PC-3 (cell line): ENCODE data around the gene FRMD4B. TPM values are rescaled to one million over a fixed set of nuclear protein-coding genes. Genes with fewer than 3 reads are reported as not detected.

Experiments
- ATAC-seq: fragments of 200-7000 bp; cut with Tn5 transposase; 2 replicates; pipeline ENCODE4 v1.9.1; 2020; ENCODE audit warnings: mild to moderate bottlenecking, moderate library complexity
- BruUV-seq: library from RNA; stranded (reverse); fragments of 400-500 nt; replicated peaks from 2 replicates; lab custom pipeline; 2021; lab: Mats Ljungman, UMichigan
- CTCF ChIA-PET: fragments of 300-600 bp; sonication (Branson Sonifier 250); formaldehyde crosslinking; loops from one replicate; lab custom pipeline; 2022; ENCODE audit warnings: antibody characterized with exemption; lab: Charles Lee
- POLR2A ChIA-PET: fragments of 300-600 bp; sonication (Branson Sonifier 250); formaldehyde crosslinking; loops from one replicate; lab custom pipeline; 2022; ENCODE audit warnings: antibody characterized with exemption; ENCODE audit not compliant: unreplicated experiment; lab: Charles Lee
- DNase-seq: peaks from one replicate; pipeline ENCODE4 v3.0.0-alpha.2; 2015
- H2AFZ ChIP-seq: fragments of 300-600 bp; sonication (generic); 2 replicates; pipeline ENCODE4 v1.6.0; 2016; ENCODE audit warnings: antibody characterized with exemption, low read length
- H3F3A ChIP-seq: fragments of 300-600 bp; sonication (generic); one replicate; pipeline ENCODE4 v1.6.0; 2017; ENCODE audit warnings: antibody characterized with exemption, low read length, control low read depth, mild to moderate bottlenecking; ENCODE audit not compliant: unreplicated experiment
- H3K27ac ChIP-seq: fragments of 300-600 bp; sonication (generic); 2 replicates; pipeline ENCODE4 v1.5.1; 2016; ENCODE audit warnings: mild to moderate bottlenecking, low read length
- H3K27me3 ChIP-seq: fragments of 300-600 bp; sonication (generic); 2 replicates; pipeline ENCODE4 v1.6.1; 2016; ENCODE audit warnings: low read length, mixed read lengths
- H3K36me3 ChIP-seq: fragments of 300-600 bp; sonication (generic); 2 replicates; pipeline ENCODE4 v1.6.1; 2016; ENCODE audit warnings: low read depth, mixed run types, low read length, mixed read lengths
- H3K4me1 ChIP-seq: fragments of 300-600 bp; sonication (generic); 2 replicates; pipeline ENCODE4 v1.5.1; 2016; ENCODE audit warnings: low read length; ENCODE audit not compliant: insufficient read depth
- H3K4me2 ChIP-seq: fragments of 300-600 bp; sonication (generic); 2 replicates; pipeline ENCODE4 v1.6.0; 2016; ENCODE audit warnings: low read length
- H3K4me3 ChIP-seq: fragments of 300-600 bp; sonication (generic); 2 replicates; pipeline ENCODE4 v1.5.1; 2016; ENCODE audit warnings: mild to moderate bottlenecking, low read length, mixed read lengths
- H3K79me2 ChIP-seq: fragments of 300-600 bp; sonication (generic); 2 replicates; pipeline ENCODE4 v1.6.1; 2017; ENCODE audit warnings: low read length, mixed read lengths
- H3K9ac ChIP-seq: fragments of 300-600 bp; sonication (generic); 2 replicates; pipeline ENCODE4 v1.6.0; 2016; ENCODE audit warnings: mild to moderate bottlenecking, low read length
- H3K9me2 ChIP-seq: fragments of 300-600 bp; sonication (generic); replicated peaks from 2 replicates; pipeline ENCODE4 v1.6.1; 2016; ENCODE audit warnings: mixed run types, low read length, mixed read lengths
- H3K9me3 ChIP-seq: fragments of 300-600 bp; sonication (generic); 2 replicates; pipeline ENCODE4 v1.6.1; 2016; ENCODE audit warnings: low read length, mixed read lengths
- H4K20me1 ChIP-seq: fragments of 300-600 bp; sonication (generic); 2 replicates; pipeline ENCODE4 v1.6.1; 2016; ENCODE audit warnings: low read length, mixed read lengths
- CTCF ChIP-seq: fragments of 300-600 bp; sonication (generic); conservative IDR thresholded peaks from 2 replicates; pipeline ENCODE4 v1.5.1; 2017; ENCODE audit warnings: antibody characterized with exemption, low read depth, mild to moderate bottlenecking, low read length
- EZH2 ChIP-seq: fragments of 300-600 bp; sonication (generic); IDR thresholded peaks from one replicate; pipeline ENCODE4 v1.6.1; 2017; ENCODE audit warnings: antibody characterized with exemption, mild to moderate bottlenecking, low read length; ENCODE audit not compliant: unreplicated experiment
- EZH2phosphoT487 ChIP-seq: fragments of 300-600 bp; sonication (generic); IDR thresholded peaks from 2 replicates; pipeline ENCODE4 v1.6.1; 2018; ENCODE audit warnings: mild to moderate bottlenecking, antibody characterized with exemption, low read length, borderline replicate concordance
- intact Hi-C: fragments of 100-400 bp; cut with micrococcal nuclease; formaldehyde crosslinking; loops from 2 replicates; pipeline ENCODE4 v1.9.0; 2023
- total RNA-seq: library from RNA; depleted of rRNA; stranded (reverse); fragments of >200 nt; gene quantifications from 2 replicates; pipeline ENCODE4 v1.2.3, GENCODE V29; 2014

FRMD4B gene
- total RNA-seq, 1 experiment from 2014 or later, result 5.7 TPM

- POLR2A ChIA-PET, result no interaction called here
- Histone ChIP-seq H3K4me3 (no peak overlapping the region), H3K27ac (no peak overlapping the region), H4K20me1 (no peaks in the 10 kb centered on the region), H3K4me2 (no peak overlapping the region), H3F3A (no peaks in the 10 kb centered on the region), H3K9ac (no peak overlapping the region), H3K9me2 (no peaks in the 10 kb centered on the region), H3K27me3 (no peaks in the 10 kb centered on the region), H3K4me1 (no peaks in the 10 kb centered on the region), H2AFZ (no peak overlapping the region), H3K79me2 (no peaks in the 10 kb centered on the region), H3K9me3 (no peaks in the 10 kb centered on the region), H3K36me3 (no peaks in the 10 kb centered on the region)
- DNase-seq (no peak), ATAC-seq (no peak)
- CTCF ChIA-PET, result no interaction called here
- BruUV-seq, result no TSS peak
- TF ChIP-seq EZH2phosphoT487 (no peak), CTCF (no peak), EZH2 (no peak)
- intact Hi-C loops, result no loop called here
Observed at GRCh38 chr3:69392415-69392814, 6.5 kb upstream of the FRMD4B start.

- no TSS peak for BruUV-seq
- ATAC-seq (no peak), DNase-seq (no peak)
- intact Hi-C loops, result no loop called here
- Histone ChIP-seq H3K79me2 (no peaks in the 10 kb centered on the region), H3F3A (no peaks in the 10 kb centered on the region), H3K9ac (no peak overlapping the region), H3K27me3 (no peaks in the 10 kb centered on the region), H3K9me2 (no peaks in the 10 kb centered on the region), H4K20me1 (no peaks in the 10 kb centered on the region), H3K4me1 (no peaks in the 10 kb centered on the region), H3K4me3 (no peak overlapping the region), H3K27ac (no peak overlapping the region), H2AFZ (no peak overlapping the region), H3K9me3 (no peaks in the 10 kb centered on the region), H3K36me3 (no peaks in the 10 kb centered on the region), H3K4me2 (no peak overlapping the region)
- ChIA-PET CTCF (no interaction called here), POLR2A (no interaction called here)
- TF ChIP-seq EZH2, result no peak
- TF ChIP-seq EZH2phosphoT487, result no peak
- TF ChIP-seq CTCF, result no peak
Observed at GRCh38 chr3:69391554-69391953, 5.7 kb upstream of the FRMD4B start.

GRCh38 chr3:69390771-69391170 is 4.9 kb upstream of the FRMD4B start:
- H3K27me3 ChIP-seq, result no peaks in the 10 kb centered on the region
- no peaks in the 10 kb centered on the region for H4K20me1 ChIP-seq
- ChIA-PET CTCF (no interaction called here), POLR2A (no interaction called here)
- no peak overlapping the region for H3K4me2 ChIP-seq
- H3K9ac ChIP-seq, result no peak overlapping the region
- intact Hi-C loops, result no loop called here
- ATAC-seq, result no peak
- no peaks in the 10 kb centered on the region for H3F3A ChIP-seq
- TF ChIP-seq EZH2phosphoT487, result no peak
- no peak for TF ChIP-seq EZH2
- TF ChIP-seq CTCF, result no peak
- H3K9me3 ChIP-seq, result no peaks in the 10 kb centered on the region
- no peaks in the 10 kb centered on the region for H3K36me3 ChIP-seq
- H3K4me3 ChIP-seq, result no peak overlapping the region
- BruUV-seq, result no TSS peak
- no peaks in the 10 kb centered on the region for H3K9me2 ChIP-seq
- no peak for DNase-seq
- no peaks in the 10 kb centered on the region for H3K79me2 ChIP-seq
- H3K4me1 ChIP-seq, result no peaks in the 10 kb centered on the region
- H3K27ac ChIP-seq, result no peak overlapping the region
- H2AFZ ChIP-seq, result no peak overlapping the region
